NCI-H146 (cell line): ENCODE measurements around the gene POLR2I.
"Not testable (repeated sequence)": the region's sequence is repeated elsewhere in the genome, so short reads cannot be mapped to it uniquely, and the experiment has no call there.

Experiments
- DNase-seq: peaks from one replicate; lab custom pipeline; 2025; lab: John Stamatoyannopoulos, UW

POLR2I gene

GRCh38 chr19:36131221-36131620 lies 16.5 kb upstream of the POLR2I start:
- DNase-seq = not testable (repeated sequence)

GRCh38 chr19:36128392-36128736 lies 13.7 kb upstream of the POLR2I start:
- DNase-seq = peak; percentile 72

- no peak for DNase-seq
These were observed 10.9 kb upstream of the POLR2I start for GRCh38 chr19:36125557-36125956.

DNA sequence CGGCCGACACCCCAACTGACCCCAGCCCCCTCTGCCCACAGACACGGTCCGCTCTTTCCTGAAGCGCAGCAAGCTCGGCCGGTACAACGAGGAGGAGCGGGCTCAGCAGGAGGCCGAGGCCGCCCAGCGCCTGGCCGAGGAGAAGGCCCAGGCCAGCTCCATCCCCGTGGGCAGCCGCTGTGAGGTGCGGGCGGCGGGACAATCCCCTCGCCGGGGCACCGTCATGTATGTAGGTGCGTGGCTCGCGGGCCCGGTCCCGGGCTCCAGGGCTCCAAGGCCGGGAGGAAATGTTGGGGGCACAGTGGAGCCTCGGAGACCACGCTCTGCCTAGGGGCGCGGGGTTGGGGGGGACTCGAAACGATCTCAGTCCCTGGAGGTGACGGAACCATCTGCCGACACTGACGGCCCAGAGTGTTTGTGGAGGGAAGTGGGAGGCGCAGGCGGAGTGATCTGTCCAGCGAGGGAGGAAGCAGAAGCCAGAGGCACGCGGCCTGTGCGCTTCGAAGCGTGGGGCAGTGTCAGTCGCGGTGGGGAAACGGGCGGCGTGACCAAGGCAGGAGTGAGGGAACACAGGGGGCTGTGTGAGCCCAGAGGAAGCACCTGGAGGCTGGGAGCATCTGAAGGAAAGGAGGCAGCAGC lies 6.9 kb upstream of the POLR2I start:
- DNase-seq = no peak

DNA sequence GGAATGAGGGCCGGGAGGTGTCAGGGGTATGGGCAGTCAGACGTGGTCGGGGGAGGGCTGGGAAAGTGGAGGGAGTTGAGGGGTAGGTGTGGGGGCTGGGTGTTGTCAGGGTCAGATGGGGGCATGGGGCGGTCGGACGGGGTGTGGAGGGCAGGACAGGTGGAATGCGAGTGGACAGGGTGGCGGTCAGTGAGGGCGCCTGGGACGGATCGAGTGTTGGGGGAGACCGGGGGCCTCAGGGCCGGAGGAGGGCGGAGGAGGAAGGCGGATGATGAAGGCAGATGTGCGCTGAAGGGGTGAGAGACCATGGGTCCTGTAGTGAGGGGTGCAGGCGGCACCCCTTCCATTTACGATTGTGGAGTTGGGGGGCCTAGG lies 6.3 kb upstream of the POLR2I start:
- no peak for DNase-seq

- peak; percentile 97 for DNase-seq
These were observed 5.7 kb upstream of the POLR2I start for GRCh38 chr19:36120092-36120983.

GRCh38 chr19:36116344-36116637 lies 1.6 kb upstream of the POLR2I start:
- no peak for DNase-seq

GRCh38 chr19:36115453-36116343 lies 1.0 kb upstream of the POLR2I start, which contains the start of gene TBCB:
Gene TBCB (plus strand): TSS chr19:36115468. CDS start chr19:36115561, 93 bp downstream.
- peak; percentile 86 for DNase-seq

- DNase-seq = peak; percentile 73
These were observed 568 bp downstream of the POLR2I start for GRCh38 chr19:36113894-36114720.

GRCh38 chr19:36113425-36113824 lies 1.2 kb downstream of the POLR2I start:
- DNase-seq = no peak

GRCh38 chr19:36112678-36113077 lies 2.0 kb downstream of the POLR2I start:
- DNase-seq = no peak

- DNase-seq = no peak
These were observed 3.5 kb downstream of the POLR2I start for GRCh38 chr19:36111200-36111539.

DNA sequence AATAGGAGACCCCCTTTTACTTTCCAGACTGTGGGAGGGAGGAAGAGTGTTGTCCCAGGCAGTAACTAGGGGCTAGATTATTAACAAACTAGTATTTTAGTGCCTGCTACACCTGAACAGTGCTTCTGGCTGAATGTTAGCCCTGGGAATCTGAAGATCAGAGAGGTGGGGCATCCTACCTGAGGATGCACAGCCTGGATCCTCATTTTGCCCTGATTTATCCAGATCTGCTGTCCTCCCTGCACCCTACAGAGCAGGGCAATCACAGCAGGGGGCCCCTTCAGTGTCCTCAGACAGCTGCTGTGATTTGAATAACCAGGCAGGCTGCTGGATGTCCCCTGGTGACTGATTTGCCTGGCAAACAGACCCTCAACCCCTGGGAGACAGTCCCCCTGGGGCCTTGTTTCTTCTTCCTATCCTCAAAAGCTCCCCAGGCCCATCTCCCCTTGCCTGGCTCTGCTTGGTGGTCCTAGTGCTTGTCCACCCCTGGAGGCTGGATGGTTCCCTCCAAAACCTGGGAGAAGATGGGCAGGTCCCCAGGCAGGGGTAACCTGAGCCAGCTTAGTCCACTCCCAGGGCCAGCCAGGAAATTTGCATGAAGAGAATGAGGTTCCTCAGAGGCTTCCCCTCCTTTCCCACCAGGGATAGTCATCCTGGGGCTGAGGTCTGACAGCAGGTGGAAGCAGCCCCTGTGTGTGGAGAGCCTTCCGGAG lies 4.0 kb downstream of the POLR2I start, which contains the start of gene OVOL3:
Gene OVOL3, plus strand, starts transcription at position 657 of the 713 bp plus-strand sequence. CDS start 60 bp downstream, outside the sequence.
- peak; percentile 41 for DNase-seq

DNA sequence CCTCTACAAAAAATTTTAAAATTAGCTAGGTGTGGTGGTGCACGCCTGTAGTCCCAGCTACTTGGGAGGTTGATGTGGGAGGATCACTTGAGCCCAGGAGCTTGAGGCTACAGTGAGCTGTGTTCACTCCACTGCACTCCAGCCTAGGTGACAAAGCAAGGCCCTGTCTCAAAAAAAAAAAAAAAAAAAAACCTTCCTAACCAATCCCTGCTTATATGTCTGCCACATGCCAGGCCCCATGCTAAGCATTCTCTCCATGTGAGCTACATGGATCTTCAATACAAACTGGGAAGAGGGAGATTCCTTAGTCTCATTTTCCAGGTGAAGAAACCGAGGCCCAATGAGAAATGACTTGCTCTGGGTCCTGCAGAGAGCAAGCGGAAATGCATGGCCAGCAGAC lies 6.0 kb downstream of the POLR2I start:
- no peak for DNase-seq

- no peak for DNase-seq
These were observed 7.7 kb downstream of the POLR2I start for GRCh38 chr19:36106991-36107390.

DNA sequence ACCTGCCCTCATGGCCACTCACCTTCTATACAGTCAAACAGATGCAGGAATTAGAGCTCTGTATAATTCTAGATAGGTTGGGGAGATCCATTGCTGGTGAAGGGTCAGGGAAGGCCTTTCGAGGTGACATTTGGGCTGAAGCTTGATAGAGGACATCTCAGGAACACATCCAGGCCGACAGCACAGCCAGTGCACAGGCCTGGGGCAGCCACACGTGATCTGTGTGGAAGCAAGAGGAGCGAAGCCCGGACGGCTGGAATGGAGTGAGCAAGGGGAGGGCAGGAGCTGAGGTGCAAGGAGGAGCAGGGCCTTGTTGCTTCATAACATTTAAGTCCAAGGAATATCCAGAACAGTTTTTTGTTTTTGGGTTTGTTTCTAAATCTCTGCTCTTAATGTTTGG lies 8.2 kb downstream of the POLR2I start:
- no peak for DNase-seq

DNA sequence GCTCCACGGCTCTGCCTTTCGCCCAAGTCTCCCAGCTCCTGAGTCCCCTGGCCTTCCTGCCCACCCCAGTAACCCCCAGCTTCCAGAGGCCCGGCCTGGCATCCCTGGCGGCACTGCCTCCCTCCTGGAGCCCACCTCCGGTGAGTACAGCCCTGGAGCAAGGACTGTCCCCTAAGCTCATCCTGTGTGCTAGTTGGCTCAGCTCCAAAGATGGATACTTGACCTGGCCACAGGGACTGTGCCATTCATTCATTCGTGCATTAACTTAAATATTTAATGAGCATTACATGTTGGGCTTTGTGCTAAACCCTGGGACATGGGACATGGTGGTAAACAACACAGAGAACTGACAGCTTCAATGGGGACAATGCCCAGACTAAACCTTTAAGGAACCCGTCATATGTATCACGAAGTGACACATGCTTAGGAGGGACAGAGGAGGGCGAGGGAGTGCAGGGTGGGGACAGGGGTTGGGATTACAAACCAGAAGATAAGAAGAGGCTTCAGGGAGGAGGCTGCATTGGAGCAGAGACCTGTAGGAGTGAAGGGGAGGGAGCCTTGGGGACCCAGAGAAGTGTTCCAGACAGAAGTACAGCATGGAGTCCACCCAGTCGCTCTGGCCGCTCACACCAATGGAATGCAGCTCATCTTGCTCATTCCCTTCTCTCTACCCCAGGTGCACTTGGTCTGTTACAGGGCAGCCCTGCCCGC lies 10.7 kb downstream of the POLR2I start:
- DNase-seq = no peak

DNA sequence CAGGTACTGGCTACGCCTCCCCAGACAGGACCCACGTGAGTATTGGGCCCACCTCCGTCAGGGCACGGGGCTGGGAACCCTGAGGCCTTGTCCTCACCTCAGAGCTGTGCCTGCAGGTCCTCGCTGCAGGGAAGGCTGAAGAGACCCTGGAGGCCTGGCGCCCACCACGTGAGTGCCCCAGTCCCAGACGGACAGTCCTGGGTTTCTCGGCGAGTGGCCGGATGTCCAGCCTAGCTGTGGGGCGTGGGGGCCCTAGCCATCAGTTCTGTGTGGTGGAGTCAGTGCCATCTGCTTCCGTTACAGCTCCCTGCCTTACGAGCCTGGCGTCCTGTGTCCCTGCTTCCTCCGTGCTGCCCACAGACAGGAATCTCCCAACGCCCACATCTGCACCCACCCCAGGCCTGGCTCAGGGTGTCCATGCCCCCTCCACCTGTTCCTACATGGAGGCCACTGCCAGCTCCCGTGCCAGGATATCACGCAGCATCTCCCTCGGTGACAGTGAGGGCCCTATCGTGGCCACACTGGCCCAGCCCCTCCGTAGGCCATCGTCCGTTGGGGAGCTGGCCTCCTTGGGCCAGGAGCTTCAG lies 11.5 kb downstream of the POLR2I start:
- no peak for DNase-seq

DNA sequence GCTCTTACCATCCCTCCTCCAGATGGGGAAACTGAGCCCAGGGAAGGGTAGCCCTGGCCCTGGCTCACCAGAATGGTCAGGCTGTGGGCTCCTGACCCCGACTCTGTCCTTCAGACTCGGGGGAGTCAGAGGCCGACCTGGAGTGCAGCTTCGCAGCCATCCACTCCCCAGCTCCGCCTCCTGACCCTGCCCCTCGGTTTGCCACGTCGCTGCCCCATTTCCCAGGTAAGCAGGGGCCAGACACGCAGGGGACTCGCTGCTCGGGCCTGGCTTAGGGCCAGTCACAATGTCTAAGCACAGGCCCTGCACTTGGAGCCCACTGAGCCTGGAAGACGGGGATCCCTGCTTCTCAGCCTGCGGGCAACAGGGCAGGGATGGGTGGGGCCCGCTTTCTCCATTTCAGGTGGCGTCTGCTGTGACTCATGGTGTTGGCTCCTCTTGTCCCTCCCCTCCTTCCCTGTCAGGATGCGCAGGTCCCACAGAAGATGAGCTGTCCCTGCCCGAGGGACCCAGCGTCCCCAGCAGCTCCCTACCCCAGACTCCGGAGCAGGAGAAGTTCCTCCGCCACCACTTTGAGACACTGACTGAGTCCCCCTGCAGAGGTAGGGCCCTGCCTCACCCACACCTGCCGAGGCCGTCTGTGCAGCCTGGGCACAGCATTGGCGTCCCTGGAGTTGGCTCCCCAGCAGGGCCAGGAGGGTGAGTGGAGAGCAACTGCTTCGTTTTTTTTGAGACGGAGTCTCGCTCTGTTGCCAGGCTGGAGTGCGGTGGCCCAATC lies 12.9 kb downstream of the POLR2I start:
- no peak for DNase-seq
